ENCODE measurements around the gene FCN1. TPM values are rescaled to one million over a fixed set of nuclear protein-coding genes. Genes with fewer than 3 reads are reported as not detected.

The FCN1 gene
- polyA plus RNA-seq, 3 donors: 2,884 to 7,680 (median 6,268) TPM

DNA sequence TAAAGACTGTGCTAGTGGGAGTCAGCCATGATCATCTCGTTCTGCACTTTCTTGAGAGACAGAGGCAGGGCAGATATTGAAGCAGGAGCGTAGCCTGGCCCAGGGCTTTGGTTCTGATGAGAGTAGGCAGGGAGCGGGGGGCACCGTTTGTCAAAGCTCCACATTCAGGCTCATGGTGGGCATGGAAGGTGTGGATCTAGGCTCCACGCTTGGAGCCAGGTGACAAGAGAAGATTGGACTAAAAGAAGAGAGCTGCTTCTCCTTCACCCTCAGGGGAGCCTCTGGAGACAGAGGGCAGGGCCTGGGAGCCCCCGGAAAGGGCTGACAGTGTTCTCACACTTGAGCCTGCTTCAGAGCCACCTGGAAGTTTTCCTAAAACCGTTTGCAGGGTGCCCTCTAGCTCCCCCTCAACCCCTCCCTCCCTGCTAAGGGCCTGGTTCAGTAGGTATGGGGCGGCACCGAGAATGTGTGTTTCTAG, 61.8 kb downstream of the FCN1 start:
- 96% methylated on average over 3 of the region's 9 CpGs for WGBS (ENCODE audit: insufficient coverage)
- DNase-seq: no peak
- Histone ChIP-seq H3K79me2 (ENCODE audit: insufficient read depth, low read length) (no peaks in the 10 kb centered on the region), H3K4me3 (replicated peaks in 1 of 3; ENCODE audit: low read depth in 2 of 3, low read length in 3 of 3) (no peak overlapping the region), H2AFZ (ENCODE audit: insufficient read depth, low read depth, low read length, poor library complexity, severe bottlenecking) (no peak overlapping the region), H3K4me2 (replicated peaks; ENCODE audit: extremely low read depth, low read length, poor library complexity, severe bottlenecking) (no peak overlapping the region), H3K9ac (ENCODE audit: insufficient read depth, low read length, poor library complexity, severe bottlenecking) (no peak overlapping the region), H4K20me1 (ENCODE audit: insufficient read depth, low read length) (no peaks in the 10 kb centered on the region), H3K27ac (ENCODE audit: low read depth in 1 of 2, low read length in 2 of 2) (no peak overlapping the region), H3K4me1 (ENCODE audit: control insufficient read depth in 1 of 2, insufficient read depth in 2 of 2, low read length in 2 of 2) (no peaks in the 10 kb centered on the region), H3K27me3 (ENCODE audit: control insufficient read depth in 2 of 2, insufficient read depth in 2 of 2, low read length in 2 of 2) (no peaks in the 10 kb centered on the region), H3K9me3 (replicated peaks in 1 of 2; ENCODE audit: control insufficient read depth in 1 of 2, insufficient read depth in 1 of 2, low read length in 2 of 2) (peaks cover 2 to 3% of the 10 kb centered on the region in 2 donors), H3K36me3 (replicated peaks in 1 of 2; ENCODE audit: control insufficient read depth in 1 of 2, insufficient read depth in 2 of 2, low read length in 2 of 2) (no peaks in the 10 kb centered on the region)
- intact Hi-C loops (cut with micrococcal nuclease): no loop called here
- Mint-ChIP-seq H3K9me3 (peaks cover 0 to 12% (median 5%) of the 10 kb centered on the region in 7 donors), H3K36me3 (no peaks in the 10 kb centered on the region), H3K27ac (no peak overlapping the region), H3K27me3 (ENCODE audit: low read depth in 3 of 3) (peaks cover 7 to 12% (median 10%) of the 10 kb centered on the region in 3 donors), H3K4me3 (no peak overlapping the region), H3K4me1 (no peaks in the 10 kb centered on the region)
- TF ChIP-seq CTCF (IDR thresholded peaks at IDR 0.05): no peak

Small RNA genes lying within 50 kb of the gene (small RNA-seq; reads per million reads assigned to genes)
- not detected for gene AL603650.1 (ENCODE audit: insufficient read length, low read depth)

Other genes with a start within 250 kb of the FCN1 start
- not detected for gene FCN2, start 37.1 kb downstream of the FCN1 start, polyA plus RNA-seq
- 10 to 100 TPM in 1 of 3 donors, 1 to 10 TPM in 2; 7.6 to 10.9 (median 9.4) TPM for gene OLFM1, start 169.8 kb upstream of the FCN1 start, polyA plus RNA-seq

Measured in CD14-positive monocyte (primary cell).